ENCODE measurements around the gene DIPK1A. TPM values are rescaled to one million over a fixed set of nuclear protein-coding genes. Genes with fewer than 3 reads are reported as not detected.
A peak's percentile ranks its signal among the peaks of the same experiment; 100 is the strongest.

The DIPK1A gene
- total RNA-seq, 3 donors from 2014 or later = 7.6 to 20.4 (median 12.8) TPM

GRCh38 chr1:92921031-92922023 is 39.9 kb downstream of the DIPK1A start:
- DNase-seq = no peak
- intact Hi-C loops (cut with DNase I, micrococcal nuclease) = no loop called here
- Histone ChIP-seq H3K4me3 (no peak overlapping the region), H3K4me1 (ENCODE audit: low read depth) (no peaks in the 10 kb centered on the region), H3K9me3 (no peaks in the 10 kb centered on the region), H3K36me3 (ENCODE audit: low read depth) (no peaks in the 10 kb centered on the region)
- no peak for ATAC-seq
- no peak for TF ChIP-seq CTCF (IDR thresholded peaks at IDR 0.05)

GRCh38 chr1:92916899-92917298 is 44.4 kb downstream of the DIPK1A start:
- H3K4me3 ChIP-seq = no peak overlapping the region
- H3K4me1 ChIP-seq (ENCODE audit: low read depth) = no peaks in the 10 kb centered on the region
- no peaks in the 10 kb centered on the region for H3K36me3 ChIP-seq (ENCODE audit: low read depth)
- TF ChIP-seq CTCF (IDR thresholded peaks at IDR 0.05) = no peak
- ATAC-seq = peak; percentile 45
- H3K9me3 ChIP-seq = no peaks in the 10 kb centered on the region
- no peak for DNase-seq
- intact Hi-C loops (cut with DNase I, micrococcal nuclease) = no loop called here

GRCh38 chr1:92915547-92915946 is 45.7 kb downstream of the DIPK1A start:
- no peaks in the 10 kb centered on the region for H3K9me3 ChIP-seq
- no peak for TF ChIP-seq CTCF (IDR thresholded peaks at IDR 0.05)
- ATAC-seq = no peak
- DNase-seq = no peak
- intact Hi-C loops (cut with DNase I, micrococcal nuclease) = no loop called here
- no peaks in the 10 kb centered on the region for H3K4me1 ChIP-seq (ENCODE audit: low read depth)
- no peaks in the 10 kb centered on the region for H3K36me3 ChIP-seq (ENCODE audit: low read depth)
- no peak overlapping the region for H3K4me3 ChIP-seq

- Histone ChIP-seq H3K4me3 (no peak overlapping the region), H3K36me3 (ENCODE audit: low read depth) (no peaks in the 10 kb centered on the region), H3K4me1 (ENCODE audit: low read depth) (no peaks in the 10 kb centered on the region), H3K9me3 (no peaks in the 10 kb centered on the region)
- DNase-seq (no peak), ATAC-seq (no peak)
- TF ChIP-seq CTCF (IDR thresholded peaks at IDR 0.05) = no peak
- intact Hi-C loops (cut with DNase I, micrococcal nuclease) = no loop called here
These were observed 48.0 kb downstream of the DIPK1A start for GRCh38 chr1:92913093-92913819.

- ATAC-seq = no peak
- Histone ChIP-seq H3K9me3 (no peaks in the 10 kb centered on the region), H3K4me3 (no peak overlapping the region), H3K36me3 (ENCODE audit: low read depth) (no peaks in the 10 kb centered on the region), H3K4me1 (ENCODE audit: low read depth) (no peaks in the 10 kb centered on the region)
- intact Hi-C loops (cut with DNase I, micrococcal nuclease) = no loop called here
- no peak for DNase-seq
- TF ChIP-seq CTCF (IDR thresholded peaks at IDR 0.05) = no peak
These were observed 51.2 kb downstream of the DIPK1A start for GRCh38 chr1:92910081-92910480.

All from mucosa of descending colon (tissue), 3 donors.